ENCODE results near the gene FOXO3. TPM values are rescaled to one million over a fixed set of nuclear protein-coding genes. Genes with fewer than 3 reads are reported as not detected.

The FOXO3 gene
- total and polyA plus RNA-seq, 9 donors = 21.8 to 37.1 (median 29.1) TPM

GRCh38 chr6:108644252-108644651, 83.5 kb downstream of the FOXO3 start:
- no peak overlapping the region for H3K4me3 ChIP-seq (ENCODE audit: low read length)
- H3K36me3 ChIP-seq (ENCODE audit: control insufficient read depth, insufficient read depth, low read length) = peaks cover 6% of the 10 kb centered on the region
- H3K27ac ChIP-seq (ENCODE audit: low read length) = no peak overlapping the region
- 84% methylated on average over 2 of the region's 4 CpGs for WGBS (ENCODE audit: insufficient coverage)
- H3K9me3 ChIP-seq (replicated peaks; ENCODE audit: control insufficient read depth, low read depth, low read length) = no peaks in the 10 kb centered on the region
- H3K27me3 ChIP-seq (ENCODE audit: control insufficient read depth, insufficient read depth, low read length) = no peaks in the 10 kb centered on the region
- H3K4me1 ChIP-seq (ENCODE audit: control insufficient read depth, insufficient read depth, low read length) = peaks cover 5% of the 10 kb centered on the region
- no peak for DNase-seq

DNA sequence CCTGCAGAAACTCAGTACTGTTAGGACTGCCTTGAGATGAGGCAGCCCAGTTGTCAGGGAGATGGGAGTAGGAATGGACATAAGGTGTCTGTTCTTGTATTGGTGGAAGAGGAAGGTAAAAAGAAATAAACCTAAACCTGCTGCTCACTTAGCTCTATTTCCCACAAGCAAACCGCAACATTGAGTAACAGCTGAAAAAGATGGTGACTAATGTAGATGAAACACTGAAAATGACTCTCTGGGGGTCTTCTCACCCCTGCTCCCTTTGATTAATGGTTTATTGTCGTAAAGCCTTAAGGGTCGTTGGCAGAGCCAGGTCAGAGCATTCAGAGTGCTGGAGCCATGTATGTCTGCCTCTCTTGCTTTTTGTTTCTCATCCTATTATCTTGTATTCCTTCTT, 87.5 kb downstream of the FOXO3 start:
- Histone ChIP-seq H3K36me3 (ENCODE audit: control insufficient read depth, insufficient read depth, low read length) (no peaks in the 10 kb centered on the region), H3K27ac (ENCODE audit: low read length) (no peak overlapping the region), H3K4me1 (ENCODE audit: control insufficient read depth, insufficient read depth, low read length) (peaks cover 26% of the 10 kb centered on the region), H3K27me3 (ENCODE audit: control insufficient read depth, insufficient read depth, low read length) (no peaks in the 10 kb centered on the region), H3K4me3 (ENCODE audit: low read length) (no peak overlapping the region), H3K9me3 (replicated peaks; ENCODE audit: control insufficient read depth, low read depth, low read length) (no peaks in the 10 kb centered on the region)
- WGBS (ENCODE audit: insufficient coverage) = no CpG with 5 or more reads among the region's 3 CpGs
- no peak for DNase-seq

- Histone ChIP-seq H3K4me1 (ENCODE audit: control insufficient read depth, insufficient read depth, low read length) (peaks cover 39% of the 10 kb centered on the region), H3K27me3 (ENCODE audit: control insufficient read depth, insufficient read depth, low read length) (no peaks in the 10 kb centered on the region), H3K4me3 (ENCODE audit: low read length) (no peak overlapping the region), H3K36me3 (ENCODE audit: control insufficient read depth, insufficient read depth, low read length) (no peaks in the 10 kb centered on the region), H3K9me3 (replicated peaks; ENCODE audit: control insufficient read depth, low read depth, low read length) (no peaks in the 10 kb centered on the region), H3K27ac (ENCODE audit: low read length) (no peak overlapping the region)
- DNase-seq = no peak
- WGBS (ENCODE audit: insufficient coverage) = no CpG with 5 or more reads among the region's 1 CpG
Measured at GRCh38 chr6:108650325-108650724, 89.6 kb downstream of the FOXO3 start.

- Histone ChIP-seq H3K9me3 (replicated peaks; ENCODE audit: control insufficient read depth, low read depth, low read length) (no peaks in the 10 kb centered on the region), H3K4me3 (ENCODE audit: low read length) (no peak overlapping the region), H3K36me3 (ENCODE audit: control insufficient read depth, insufficient read depth, low read length) (no peaks in the 10 kb centered on the region), H3K27me3 (ENCODE audit: control insufficient read depth, insufficient read depth, low read length) (no peaks in the 10 kb centered on the region), H3K27ac (ENCODE audit: low read length) (peak overlapping the region; percentile 82), H3K4me1 (ENCODE audit: control insufficient read depth, insufficient read depth, low read length) (peaks cover 44% of the 10 kb centered on the region)
- no CpG with 5 or more reads among the region's 5 CpGs for WGBS (ENCODE audit: insufficient coverage)
- no peak for DNase-seq
Measured at GRCh38 chr6:108650781-108651180, 90.1 kb downstream of the FOXO3 start.

DNA sequence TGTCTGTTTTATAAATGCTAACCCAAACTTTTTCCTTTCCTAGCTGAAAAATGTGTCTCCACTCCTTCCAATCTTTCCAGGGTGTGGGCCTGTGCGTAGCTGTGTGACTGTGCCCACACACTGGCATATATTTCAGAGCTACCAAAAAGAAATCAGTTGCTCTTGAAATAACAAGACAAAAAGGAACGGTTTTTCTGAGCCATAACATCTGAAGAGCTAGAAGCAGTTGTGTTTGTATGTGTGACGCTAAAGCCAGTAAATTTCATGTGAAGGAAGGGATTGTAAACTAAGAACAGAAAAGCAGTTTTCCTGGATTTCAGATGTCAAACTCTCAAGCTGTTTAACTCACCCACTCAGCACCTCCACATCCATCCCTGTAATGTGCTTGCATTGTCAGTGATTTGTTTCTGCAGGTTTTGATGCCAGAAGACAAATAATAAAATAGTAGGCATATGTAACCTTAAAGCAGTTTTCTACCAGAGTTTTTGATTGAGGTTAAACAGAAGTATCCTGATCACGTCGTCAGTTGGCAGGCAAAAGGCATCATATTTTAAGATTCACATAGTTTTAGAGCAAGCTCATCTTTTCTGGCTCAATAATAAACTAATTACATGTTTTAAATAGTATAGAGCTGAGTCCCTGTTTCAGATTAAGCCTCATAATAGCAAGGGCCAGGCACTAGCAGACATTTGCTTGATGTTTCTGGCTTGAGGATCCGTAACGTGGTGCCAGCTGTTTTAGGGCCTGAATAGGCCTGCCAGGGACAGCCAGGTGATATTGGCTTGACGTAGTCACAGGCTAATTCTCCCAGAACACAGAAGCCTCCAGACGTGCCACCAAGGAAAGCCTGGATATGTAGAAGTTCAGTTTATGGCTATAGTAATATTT, 90.9 kb downstream of the FOXO3 start:
- H3K4me1 ChIP-seq (ENCODE audit: control insufficient read depth, insufficient read depth, low read length) = peaks cover 49% of the 10 kb centered on the region
- H3K27me3 ChIP-seq (ENCODE audit: control insufficient read depth, insufficient read depth, low read length) = no peaks in the 10 kb centered on the region
- H3K36me3 ChIP-seq (ENCODE audit: control insufficient read depth, insufficient read depth, low read length) = no peaks in the 10 kb centered on the region
- DNase-seq = peak; percentile 92
- WGBS (ENCODE audit: insufficient coverage) = 13% methylated on average over 4 of the region's 9 CpGs
- H3K4me3 ChIP-seq (ENCODE audit: low read length) = no peak overlapping the region
- H3K9me3 ChIP-seq (replicated peaks; ENCODE audit: control insufficient read depth, low read depth, low read length) = no peaks in the 10 kb centered on the region
- H3K27ac ChIP-seq (ENCODE audit: low read length) = peak overlapping the region; percentile 82

DNA sequence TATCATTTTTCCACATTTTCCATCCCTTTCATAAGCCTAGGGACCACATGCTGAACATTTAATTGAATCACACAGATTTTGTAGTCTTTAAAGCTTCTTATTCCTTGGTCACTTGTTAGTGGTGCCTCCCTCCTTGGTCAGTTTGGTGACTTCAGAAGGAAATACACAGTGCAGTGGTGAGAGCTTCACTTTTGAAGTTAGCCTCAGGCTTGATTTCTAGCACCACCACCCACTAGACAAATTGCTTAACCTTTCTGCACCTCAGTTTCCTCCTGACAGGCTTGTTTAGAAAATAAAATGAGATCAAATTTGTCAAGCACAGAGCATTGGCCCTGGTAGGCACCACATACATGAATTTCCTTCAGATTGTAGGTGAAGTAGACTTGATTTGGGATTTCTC, 91.7 kb downstream of the FOXO3 start:
- Histone ChIP-seq H3K9me3 (replicated peaks; ENCODE audit: control insufficient read depth, low read depth, low read length) (no peaks in the 10 kb centered on the region), H3K27me3 (ENCODE audit: control insufficient read depth, insufficient read depth, low read length) (no peaks in the 10 kb centered on the region), H3K36me3 (ENCODE audit: control insufficient read depth, insufficient read depth, low read length) (no peaks in the 10 kb centered on the region), H3K27ac (ENCODE audit: low read length) (peak overlapping the region; percentile 82), H3K4me3 (ENCODE audit: low read length) (no peak overlapping the region), H3K4me1 (ENCODE audit: control insufficient read depth, insufficient read depth, low read length) (peaks cover 54% of the 10 kb centered on the region)
- no peak for DNase-seq

DNA sequence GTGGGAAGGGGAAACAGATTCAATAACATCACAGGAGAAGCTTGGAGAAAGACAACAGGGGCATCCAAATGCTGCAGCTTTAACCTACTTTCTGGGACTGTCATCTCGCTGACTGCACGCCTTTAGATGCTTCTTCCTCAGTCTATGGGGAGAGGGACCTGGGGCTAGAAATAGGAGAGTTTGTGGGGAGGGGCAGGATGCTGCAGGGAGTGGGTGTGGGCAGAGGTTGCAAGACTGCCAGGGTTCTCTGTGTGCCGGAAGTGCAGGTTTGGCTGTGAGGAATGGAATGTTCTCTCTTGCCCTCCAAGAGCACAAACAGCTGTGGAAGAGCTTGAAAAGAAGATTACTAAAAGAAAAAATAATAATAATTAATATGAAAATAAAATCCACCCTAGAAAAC, 93.2 kb downstream of the FOXO3 start:
- Histone ChIP-seq H3K4me1 (ENCODE audit: control insufficient read depth, insufficient read depth, low read length) (peaks cover 57% of the 10 kb centered on the region), H3K4me3 (ENCODE audit: low read length) (no peak overlapping the region), H3K27ac (ENCODE audit: low read length) (peak overlapping the region; percentile 54), H3K36me3 (ENCODE audit: control insufficient read depth, insufficient read depth, low read length) (no peaks in the 10 kb centered on the region), H3K27me3 (ENCODE audit: control insufficient read depth, insufficient read depth, low read length) (no peaks in the 10 kb centered on the region), H3K9me3 (replicated peaks; ENCODE audit: control insufficient read depth, low read depth, low read length) (no peaks in the 10 kb centered on the region)
- WGBS (ENCODE audit: insufficient coverage) = 25% methylated on average over 2 of the region's 3 CpGs
- peak; percentile 70 for DNase-seq

GRCh38 chr6:108654465-108655106, 93.9 kb downstream of the FOXO3 start:
- H3K4me3 ChIP-seq (ENCODE audit: low read length) = no peak overlapping the region
- peak; percentile 54 for DNase-seq
- no peaks in the 10 kb centered on the region for H3K9me3 ChIP-seq (replicated peaks; ENCODE audit: control insufficient read depth, low read depth, low read length)
- H3K36me3 ChIP-seq (ENCODE audit: control insufficient read depth, insufficient read depth, low read length) = no peaks in the 10 kb centered on the region
- no peaks in the 10 kb centered on the region for H3K27me3 ChIP-seq (ENCODE audit: control insufficient read depth, insufficient read depth, low read length)
- H3K4me1 ChIP-seq (ENCODE audit: control insufficient read depth, insufficient read depth, low read length) = peaks cover 55% of the 10 kb centered on the region
- H3K27ac ChIP-seq (ENCODE audit: low read length) = peak overlapping the region; percentile 54
- WGBS (ENCODE audit: insufficient coverage) = no CpG with 5 or more reads among the region's 5 CpGs

- H3K4me1 ChIP-seq (ENCODE audit: control insufficient read depth, insufficient read depth, low read length) = peaks cover 52% of the 10 kb centered on the region
- 0% methylated on average over 3 of the region's 12 CpGs for WGBS (ENCODE audit: insufficient coverage)
Measured at GRCh38 chr6:108655806-108656651, 95.3 kb downstream of the FOXO3 start.

DNA sequence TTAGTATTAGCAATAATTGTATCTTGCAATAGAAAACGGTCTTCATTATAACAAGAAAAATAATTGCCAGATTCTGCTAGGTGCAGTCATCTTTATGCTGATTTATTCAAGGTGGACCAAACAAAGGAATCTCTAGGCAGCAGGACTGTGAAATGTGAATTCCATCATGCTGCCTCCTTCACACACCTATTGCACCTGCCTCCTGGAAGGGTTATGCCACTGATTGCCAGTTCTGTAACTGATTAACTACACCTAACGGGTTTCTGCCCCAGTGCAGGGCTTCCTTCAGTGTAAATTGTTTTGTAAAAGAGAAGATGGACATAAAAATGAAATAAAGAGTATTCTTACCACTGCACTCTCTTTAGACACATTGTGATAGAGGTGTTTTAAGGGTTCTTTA, 96.1 kb downstream of the FOXO3 start:
- H3K4me1 ChIP-seq (ENCODE audit: control insufficient read depth, insufficient read depth, low read length) = peaks cover 50% of the 10 kb centered on the region
- no peaks in the 10 kb centered on the region for H3K36me3 ChIP-seq (ENCODE audit: control insufficient read depth, insufficient read depth, low read length)
- H3K4me3 ChIP-seq (ENCODE audit: low read length) = no peak overlapping the region
- no peak for DNase-seq
- no peaks in the 10 kb centered on the region for H3K9me3 ChIP-seq (replicated peaks; ENCODE audit: control insufficient read depth, low read depth, low read length)
- no CpG with 5 or more reads among the region's 2 CpGs for WGBS (ENCODE audit: insufficient coverage)
- no peaks in the 10 kb centered on the region for H3K27me3 ChIP-seq (ENCODE audit: control insufficient read depth, insufficient read depth, low read length)
- H3K27ac ChIP-seq (ENCODE audit: low read length) = peak overlapping the region; percentile 95

More at GRCh38 chr6:108655806-108656651, 95.3 kb downstream of the FOXO3 start:
- no peaks in the 10 kb centered on the region for H3K9me3 ChIP-seq (replicated peaks; ENCODE audit: control insufficient read depth, low read depth, low read length)
- peak; percentile 97 for DNase-seq
- H3K4me3 ChIP-seq (ENCODE audit: low read length) = peak overlapping the region; percentile 21
- no peaks in the 10 kb centered on the region for H3K36me3 ChIP-seq (ENCODE audit: control insufficient read depth, insufficient read depth, low read length)
- H3K27ac ChIP-seq (ENCODE audit: low read length) = peak overlapping the region; percentile 95
- H3K27me3 ChIP-seq (ENCODE audit: control insufficient read depth, insufficient read depth, low read length) = no peaks in the 10 kb centered on the region
